ENCODE data around the gene H3-3A.
A peak's percentile ranks its signal among the peaks of the same experiment; 100 is the strongest.

Gene H3-3A

DNA sequence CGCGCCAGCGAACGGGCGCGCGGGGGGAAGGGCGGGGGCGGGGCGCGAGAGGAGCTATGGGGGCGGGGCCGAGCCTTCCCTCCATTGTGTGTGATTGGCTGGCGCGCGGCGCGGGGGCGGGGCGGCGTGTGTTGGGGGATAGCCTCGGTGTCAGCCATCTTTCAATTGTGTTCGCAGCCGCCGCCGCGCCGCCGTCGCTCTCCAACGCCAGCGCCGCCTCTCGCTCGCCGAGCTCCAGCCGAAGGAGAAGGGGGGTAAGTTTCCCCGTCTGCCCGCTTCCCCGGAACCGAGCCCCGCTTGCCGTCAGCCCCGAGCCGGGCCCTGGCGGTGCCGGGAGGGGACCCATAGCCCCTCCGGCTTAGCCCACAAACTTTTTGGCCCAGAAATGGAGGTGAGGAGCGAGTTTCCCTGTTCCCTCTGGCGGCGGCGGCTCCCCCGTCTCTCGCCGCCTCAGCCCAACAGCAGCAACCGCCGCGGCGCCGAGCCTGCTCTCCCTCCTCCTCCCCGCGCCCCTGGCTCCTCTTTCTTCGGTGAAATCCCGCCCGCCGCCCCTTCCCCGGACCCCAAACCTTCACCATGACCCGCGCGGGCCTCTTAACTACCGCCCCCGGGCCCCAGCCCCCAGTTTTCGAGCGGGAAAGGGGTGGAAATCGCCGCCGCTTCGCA is at the start of gene H3-3A:
Gene H3-3A (plus strand): TSS at position 159 of the 666 bp plus-strand sequence. CDS start 1,636 bp downstream, outside the sequence.
- TF ChIP-seq GATA2 (IDR thresholded peaks at IDR 0.05; ENCODE audit: low read depth, low read length) (no peak), GATA3 (IDR thresholded peaks at IDR 0.05; ENCODE audit: low read depth, low read length) (no peak)

DNA sequence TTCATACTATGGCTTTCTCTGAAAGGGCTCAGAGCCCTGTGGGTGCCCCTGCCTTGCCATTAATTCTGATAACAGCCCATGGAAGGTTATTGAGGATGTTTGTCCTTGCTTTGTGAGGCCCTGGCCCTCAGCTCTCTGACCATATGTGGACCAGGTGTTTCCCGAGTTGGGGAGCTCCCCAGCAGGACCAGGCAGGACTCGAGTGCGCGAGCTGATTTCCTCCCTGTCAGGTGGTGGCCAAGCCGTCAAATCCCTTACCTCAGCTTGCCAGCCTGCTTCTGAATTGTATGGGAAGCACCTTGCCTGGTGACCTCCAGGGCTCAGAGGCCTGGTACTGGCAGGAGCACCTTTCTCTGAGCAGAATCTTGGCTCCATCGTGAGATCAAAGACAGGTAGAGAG is 45.4 kb upstream of the H3-3A start:
- no peak for TF ChIP-seq GATA3 (IDR thresholded peaks at IDR 0.05; ENCODE audit: low read depth, low read length)
- no peak for TF ChIP-seq GATA2 (IDR thresholded peaks at IDR 0.05; ENCODE audit: low read depth, low read length)

DNA sequence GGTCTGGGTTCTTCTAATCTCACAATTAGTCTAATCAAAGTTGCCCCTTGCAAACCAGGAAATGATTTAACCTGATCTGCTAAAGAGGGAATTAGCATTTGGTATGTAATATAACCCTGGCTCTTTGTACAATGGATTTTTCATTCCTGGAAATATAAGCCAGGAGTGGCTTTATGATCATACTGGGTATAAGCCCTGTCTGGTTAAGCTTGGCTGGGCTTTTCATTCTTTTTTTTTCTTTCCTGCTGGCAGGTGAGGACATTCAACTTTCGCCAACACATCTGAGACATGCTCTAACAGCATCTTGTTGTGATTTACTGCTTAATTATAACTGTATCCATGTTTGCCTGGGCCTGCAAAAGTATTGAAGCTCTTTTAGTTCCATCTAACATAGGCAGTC is 42.9 kb upstream of the H3-3A start:
- TF ChIP-seq GATA2 (IDR thresholded peaks at IDR 0.05; ENCODE audit: low read depth, low read length) (no peak), GATA3 (IDR thresholded peaks at IDR 0.05; ENCODE audit: low read depth, low read length) (no peak)

DNA sequence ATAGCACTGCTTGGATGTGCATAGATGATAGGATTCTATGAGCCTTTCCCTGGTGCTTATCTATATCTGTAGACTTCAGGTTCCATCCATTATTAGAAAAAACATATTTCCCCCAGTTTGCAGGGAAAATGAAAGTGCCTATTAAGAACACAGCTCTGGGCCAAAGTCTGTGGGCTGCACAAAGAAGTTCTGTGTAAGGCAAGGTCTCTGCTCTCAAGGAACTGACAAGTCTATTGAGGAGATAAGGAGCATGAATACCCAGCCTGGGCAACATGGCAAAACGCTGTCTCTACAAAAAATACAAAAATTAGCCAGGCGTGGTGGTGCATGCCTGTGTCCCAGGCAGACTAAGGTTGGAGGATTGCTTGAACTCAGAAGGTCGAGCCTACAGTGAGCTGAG is 41.1 kb upstream of the H3-3A start:
- no peak for TF ChIP-seq GATA3 (IDR thresholded peaks at IDR 0.05; ENCODE audit: low read depth, low read length)
- no peak for TF ChIP-seq GATA2 (IDR thresholded peaks at IDR 0.05; ENCODE audit: low read depth, low read length)

DNA sequence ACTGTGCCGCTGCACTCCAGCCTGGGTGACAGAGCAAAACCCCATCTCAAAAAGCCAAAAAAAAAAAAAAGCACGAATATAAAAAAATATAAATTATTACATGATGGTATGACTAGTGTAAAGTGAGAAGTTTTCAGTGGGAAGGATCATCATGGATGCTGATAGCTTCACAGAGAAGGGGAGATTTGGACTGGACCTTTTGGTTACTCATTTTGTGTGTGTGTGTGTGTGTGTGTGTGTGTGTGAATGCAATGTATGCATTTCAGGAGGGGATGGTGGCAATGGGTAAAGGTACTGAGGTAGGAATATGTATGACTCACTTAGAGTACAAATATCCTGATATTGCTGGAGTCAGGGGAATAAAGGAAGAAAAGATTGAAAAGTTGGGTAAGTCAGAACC is 40.7 kb upstream of the H3-3A start:
- TF ChIP-seq GATA2 (IDR thresholded peaks at IDR 0.05; ENCODE audit: low read depth, low read length) (no peak), GATA3 (IDR thresholded peaks at IDR 0.05; ENCODE audit: low read depth, low read length) (no peak)

DNA sequence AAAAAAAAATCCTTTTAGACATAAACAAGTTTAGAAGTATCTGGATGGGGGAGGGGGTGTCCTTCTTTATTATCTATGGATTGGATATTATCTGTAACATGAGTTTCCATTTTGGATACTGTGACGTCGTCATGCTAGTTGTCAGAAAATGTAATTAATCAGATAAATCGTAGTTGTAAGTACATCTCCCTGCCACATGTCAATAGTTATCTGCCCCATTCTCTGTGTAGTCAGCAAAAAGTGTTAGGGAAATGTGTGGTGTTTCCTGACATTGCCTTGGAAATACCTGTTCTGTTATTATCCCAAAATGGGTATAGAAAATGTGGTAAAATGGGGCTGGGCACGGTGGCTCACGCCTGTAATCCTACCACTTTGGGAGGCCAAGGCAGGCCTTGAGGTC is 38.8 kb upstream of the H3-3A start:
- TF ChIP-seq GATA3 (IDR thresholded peaks at IDR 0.05; ENCODE audit: low read depth, low read length) = no peak
- TF ChIP-seq GATA2 (IDR thresholded peaks at IDR 0.05; ENCODE audit: low read depth, low read length) = no peak

DNA sequence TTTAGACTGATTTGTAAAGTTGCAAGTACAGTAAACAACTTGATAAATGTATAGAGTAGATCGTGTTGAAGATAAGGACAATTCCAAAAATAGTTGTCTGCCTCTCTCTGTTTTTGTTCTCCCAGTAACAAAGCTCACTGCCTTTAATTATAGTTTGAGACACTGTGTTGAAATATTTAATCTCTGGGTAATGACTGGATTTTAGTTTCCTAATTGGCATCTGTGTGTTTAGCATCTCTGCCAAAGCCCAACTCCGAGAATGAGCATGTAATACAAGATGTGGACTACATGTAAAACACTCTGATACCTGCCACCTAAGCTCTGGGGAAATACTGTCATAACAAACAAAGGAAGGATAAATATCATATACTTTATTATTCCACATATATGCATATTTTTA is 35.7 kb upstream of the H3-3A start:
- peak; percentile 42; the same call in 1 of the 2 replicates for TF ChIP-seq GATA3 (IDR thresholded peaks at IDR 0.05; ENCODE audit: low read depth, low read length)
- TF ChIP-seq GATA2 (IDR thresholded peaks at IDR 0.05; ENCODE audit: low read depth, low read length) = no peak

DNA sequence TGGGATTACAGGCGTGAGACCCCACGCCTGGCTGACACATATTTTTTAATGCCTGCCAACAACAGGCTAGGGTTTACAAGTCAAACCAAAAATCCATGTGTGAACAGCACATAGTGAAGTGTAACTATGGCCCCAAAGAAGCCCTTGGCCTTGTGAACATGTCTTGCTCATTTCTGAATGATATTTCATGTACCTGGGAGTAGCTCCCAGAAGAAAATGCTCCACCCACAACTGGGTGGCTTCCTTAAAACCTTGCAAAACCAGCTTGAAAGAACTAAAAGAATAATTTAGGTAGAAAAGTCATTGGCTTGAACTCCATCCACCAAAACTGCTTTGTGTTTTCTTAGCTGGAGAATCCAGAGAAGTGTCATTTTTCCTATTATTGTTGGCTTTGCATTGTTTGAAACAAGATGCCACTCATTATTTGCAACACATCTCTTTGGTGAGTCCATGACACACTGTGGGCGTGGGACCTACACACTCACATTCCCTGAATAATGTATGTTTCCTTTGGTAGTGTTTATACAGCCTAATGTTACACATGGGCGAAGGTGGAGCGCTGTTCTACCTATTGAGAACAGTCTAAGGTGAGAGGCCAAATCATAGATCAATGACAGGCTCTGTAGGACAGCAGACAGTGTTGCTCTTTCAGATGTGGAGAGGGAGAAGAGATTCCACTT is 34.8 kb upstream of the H3-3A start:
- TF ChIP-seq GATA3 (IDR thresholded peaks at IDR 0.05; ENCODE audit: low read depth, low read length) (no peak), GATA2 (IDR thresholded peaks at IDR 0.05; ENCODE audit: low read depth, low read length) (no peak)

DNA sequence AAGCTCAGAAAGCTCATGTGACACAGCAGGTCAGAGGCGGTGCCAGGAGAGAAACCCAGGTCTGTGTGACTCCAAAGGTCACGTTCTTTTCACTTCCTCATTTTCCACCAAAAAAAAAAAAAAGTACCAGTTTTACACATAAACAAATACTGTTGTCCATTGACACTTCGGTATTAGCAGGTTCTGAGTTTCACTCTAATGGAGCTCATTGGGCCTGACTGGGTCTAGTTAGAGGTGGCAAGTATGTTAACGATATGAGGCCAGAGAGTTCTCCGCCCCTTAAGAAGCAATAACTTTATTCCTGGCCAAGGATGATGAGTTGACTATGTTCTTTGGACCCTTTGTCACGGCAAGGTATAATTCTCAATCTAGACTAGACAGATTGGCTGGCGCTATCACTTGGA is 33.4 kb upstream of the H3-3A start:
- TF ChIP-seq GATA3 (IDR thresholded peaks at IDR 0.05; ENCODE audit: low read depth, low read length) = no peak
- no peak for TF ChIP-seq GATA2 (IDR thresholded peaks at IDR 0.05; ENCODE audit: low read depth, low read length)

DNA sequence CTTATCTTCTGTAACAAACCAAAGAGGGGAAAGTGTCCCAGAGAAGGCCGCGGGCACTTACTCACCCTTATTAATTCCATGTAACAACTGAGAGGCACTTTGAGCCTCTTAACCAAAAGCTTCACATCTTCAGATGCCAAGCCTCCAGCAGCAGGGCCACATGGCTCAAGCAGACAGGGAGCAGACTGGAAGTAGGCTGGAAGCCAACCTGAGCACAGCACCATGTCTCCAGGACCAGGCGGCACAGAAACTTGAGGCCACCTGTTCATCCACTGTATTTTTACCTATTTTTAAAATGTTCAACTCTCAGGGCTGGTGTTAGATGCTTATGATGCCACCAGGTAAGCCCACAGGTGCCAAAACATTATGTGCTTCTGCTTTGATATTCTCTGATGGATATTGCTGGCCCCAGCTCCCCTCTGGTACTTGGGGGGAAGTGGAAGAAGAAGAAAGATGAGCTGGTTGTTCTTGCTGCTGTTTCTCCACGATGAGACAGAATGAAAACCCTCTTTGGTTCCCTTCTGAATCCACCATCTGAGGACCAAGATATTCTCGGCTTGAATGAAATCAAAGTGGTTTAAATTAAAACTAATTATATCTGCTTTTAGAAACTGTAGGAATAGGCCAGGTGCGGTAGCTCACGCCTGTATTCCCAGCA is 32.8 kb upstream of the H3-3A start:
- TF ChIP-seq GATA3 (IDR thresholded peaks at IDR 0.05; ENCODE audit: low read depth, low read length) = no peak
- no peak for TF ChIP-seq GATA2 (IDR thresholded peaks at IDR 0.05; ENCODE audit: low read depth, low read length)

DNA sequence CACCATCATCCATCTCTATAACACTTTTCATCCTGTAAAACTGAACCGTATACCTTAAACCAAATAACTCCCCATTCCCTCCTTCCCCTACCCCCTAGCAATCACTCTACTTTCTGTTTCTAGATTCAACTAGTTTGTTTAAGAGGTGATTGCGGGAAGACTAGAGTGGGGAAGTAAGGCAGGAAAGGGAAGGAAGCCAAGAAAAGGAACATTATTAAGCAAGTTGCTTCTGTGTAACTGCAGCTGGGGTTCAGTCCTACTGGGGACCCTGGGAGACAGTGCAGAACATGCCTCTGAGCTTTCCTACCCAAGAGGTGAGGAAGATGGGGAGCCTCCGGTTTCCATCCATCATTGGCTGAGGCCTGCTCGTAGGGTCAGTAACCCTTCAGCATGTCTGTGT is 28.9 kb upstream of the H3-3A start:
- TF ChIP-seq GATA2 (IDR thresholded peaks at IDR 0.05; ENCODE audit: low read depth, low read length) (no peak), GATA3 (IDR thresholded peaks at IDR 0.05; ENCODE audit: low read depth, low read length) (no peak)

DNA sequence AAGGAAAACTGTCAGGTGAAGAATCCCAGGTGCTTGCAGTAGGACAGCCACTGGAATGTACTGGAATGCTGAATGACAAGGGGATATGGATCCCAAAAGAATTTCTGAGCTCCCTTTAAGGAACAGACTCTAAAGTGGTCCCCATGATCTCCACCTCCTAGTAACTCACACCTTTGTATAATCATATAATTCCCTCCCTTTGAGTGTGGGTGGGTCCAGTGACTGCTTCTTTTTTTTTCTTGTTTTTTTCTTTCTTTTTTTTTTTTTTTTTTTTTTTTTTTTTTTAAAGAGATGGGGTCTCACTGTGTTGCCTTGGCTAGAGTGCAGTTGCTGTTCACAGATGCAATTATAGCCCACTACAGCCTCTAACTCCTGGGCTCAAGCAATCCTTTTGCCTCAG is 28.5 kb upstream of the H3-3A start:
- TF ChIP-seq GATA2 (IDR thresholded peaks at IDR 0.05; ENCODE audit: low read depth, low read length) = no peak

DNA sequence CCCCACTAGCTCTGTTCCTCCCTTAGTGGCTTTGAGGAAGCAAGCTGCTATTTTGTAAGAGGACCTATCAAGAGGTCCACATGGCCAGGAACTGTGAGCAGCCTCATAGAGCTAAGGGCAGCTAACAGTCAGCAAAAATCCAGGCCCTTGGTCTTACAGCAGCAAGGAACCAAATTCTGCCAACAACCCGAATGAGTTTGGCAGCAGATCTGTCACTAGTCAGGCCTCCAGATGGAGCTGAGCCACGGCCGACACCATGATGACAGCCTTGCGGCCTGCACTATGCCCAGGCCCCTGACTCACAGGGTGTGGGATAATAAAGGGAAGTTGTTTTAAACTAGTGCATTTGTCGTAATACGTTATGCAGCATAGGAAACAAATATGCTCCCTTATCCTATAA is 28.0 kb upstream of the H3-3A start:
- TF ChIP-seq GATA2 (IDR thresholded peaks at IDR 0.05; ENCODE audit: low read depth, low read length) = no peak
- TF ChIP-seq GATA3 (IDR thresholded peaks at IDR 0.05; ENCODE audit: low read depth, low read length) = no peak

DNA sequence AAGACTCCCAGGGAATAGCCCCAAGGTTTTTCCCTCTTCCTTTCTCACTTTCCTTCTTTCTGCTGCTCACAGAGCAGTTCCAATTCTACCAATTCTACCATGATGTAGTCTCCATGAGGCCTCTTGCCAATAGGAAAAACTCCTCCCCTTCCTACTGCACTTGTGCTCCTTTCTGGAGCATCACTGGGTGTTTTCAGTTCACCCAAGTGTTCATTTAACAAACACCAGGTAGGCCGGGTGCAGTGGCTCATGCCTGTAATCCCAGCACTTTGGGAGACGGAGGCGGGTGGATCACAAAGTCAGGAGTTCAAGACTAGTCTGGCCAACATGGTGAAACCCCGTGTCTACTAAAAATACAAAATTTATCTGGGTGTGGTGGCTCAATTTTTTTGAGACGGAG is 26.6 kb upstream of the H3-3A start:
- no peak for TF ChIP-seq GATA2 (IDR thresholded peaks at IDR 0.05; ENCODE audit: low read depth, low read length)
- no peak for TF ChIP-seq GATA3 (IDR thresholded peaks at IDR 0.05; ENCODE audit: low read depth, low read length)

DNA sequence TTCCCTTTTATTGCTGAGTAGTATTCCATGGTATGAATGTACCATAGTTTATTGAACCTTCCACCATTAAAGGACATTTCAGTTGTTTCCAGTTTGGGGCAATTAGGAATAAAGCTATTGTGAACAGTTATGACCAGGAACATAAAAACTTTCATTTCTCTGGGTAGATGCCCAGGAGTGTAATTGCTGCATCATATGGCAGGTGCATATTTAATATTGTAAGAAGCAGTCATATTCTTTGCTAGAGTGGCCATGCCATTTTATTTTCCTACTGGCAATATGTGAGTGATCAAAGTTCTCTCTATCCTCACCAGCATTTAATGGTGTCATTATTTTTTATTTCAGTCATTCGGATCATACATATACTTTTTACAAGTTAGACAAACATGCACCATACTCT is 23.9 kb upstream of the H3-3A start:
- TF ChIP-seq GATA3 (IDR thresholded peaks at IDR 0.05; ENCODE audit: low read depth, low read length) (no peak), GATA2 (IDR thresholded peaks at IDR 0.05; ENCODE audit: low read depth, low read length) (no peak)

Measured in SH-SY5Y (cell line).